Astrocyte of the cerebellum (primary cell): Measurements from ENCODE around the gene SPRY1.
A peak's percentile ranks its signal among the peaks of the same experiment; 100 is the strongest.

Source experiments
- DNase-seq: peaks from one replicate; pipeline ENCODE4 v3.0.0-alpha.2; 2011; ENCODE audit warnings: low read depth
- H3K4me3 ChIP-seq: 2 replicates; pipeline ENCODE4 v1.5.1; 2011; ENCODE audit warnings: mild to moderate bottlenecking, low read depth, low read length, moderate library complexity
- in situ Hi-C: cut with HindIII; loops from 2 replicates; pipeline ENCODE4 v1.10.0; 2017; ENCODE audit warnings: low sequenced_read_pairs
- TF ChIP-seq, protein P1 (sequence below): IDR thresholded peaks from 2 replicates; pipeline ENCODE4 v1.5.1; 2012; ENCODE audit warnings: low read length, low read depth, moderate library complexity, mild to moderate bottlenecking; ENCODE audit errors: missing control alignments

SPRY1 gene

DNA sequence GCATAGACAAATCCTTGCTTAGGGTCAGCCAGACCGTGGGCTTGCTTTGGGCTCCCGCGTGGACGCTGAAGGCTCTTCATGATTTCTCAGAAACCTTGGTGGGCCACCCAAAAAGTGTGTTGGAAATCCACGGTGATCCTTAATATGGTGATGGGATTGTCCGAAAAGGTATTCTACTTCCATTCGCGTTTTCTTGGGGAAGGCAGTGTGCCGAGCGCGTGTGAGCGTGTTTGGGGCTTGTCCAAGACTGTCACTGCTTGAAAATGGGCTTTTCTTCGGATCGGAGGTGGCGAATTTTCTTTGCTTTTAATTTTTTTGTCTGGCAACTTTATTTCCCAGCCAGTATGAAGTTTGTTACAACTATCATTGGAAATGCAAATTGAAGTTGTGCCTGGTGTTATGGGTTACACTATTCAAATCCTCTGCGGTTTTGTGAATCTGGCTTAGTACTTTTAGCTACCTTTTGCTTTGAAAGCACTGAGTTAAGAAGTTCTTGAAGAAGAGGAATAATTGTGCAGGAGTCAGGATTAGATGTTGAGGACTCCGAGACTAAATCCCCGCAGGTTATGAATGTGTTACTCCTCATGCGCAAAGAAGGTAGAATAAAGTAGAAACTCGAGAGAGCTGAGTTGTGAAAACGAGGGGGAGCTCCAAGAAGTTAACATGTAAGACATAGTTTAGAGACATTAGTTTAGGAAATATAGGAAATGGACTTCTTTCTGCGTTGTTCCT lies 3.2 kb downstream of the SPRY1 start:
- no peak for DNase-seq
- H3K4me3 ChIP-seq: peak overlapping the region; percentile 73
- in situ Hi-C loops: loop anchor here (25.0 kb wide), 1 partner anchor 263 kb away; no protein-coding TSS in a partner anchor

DNA sequence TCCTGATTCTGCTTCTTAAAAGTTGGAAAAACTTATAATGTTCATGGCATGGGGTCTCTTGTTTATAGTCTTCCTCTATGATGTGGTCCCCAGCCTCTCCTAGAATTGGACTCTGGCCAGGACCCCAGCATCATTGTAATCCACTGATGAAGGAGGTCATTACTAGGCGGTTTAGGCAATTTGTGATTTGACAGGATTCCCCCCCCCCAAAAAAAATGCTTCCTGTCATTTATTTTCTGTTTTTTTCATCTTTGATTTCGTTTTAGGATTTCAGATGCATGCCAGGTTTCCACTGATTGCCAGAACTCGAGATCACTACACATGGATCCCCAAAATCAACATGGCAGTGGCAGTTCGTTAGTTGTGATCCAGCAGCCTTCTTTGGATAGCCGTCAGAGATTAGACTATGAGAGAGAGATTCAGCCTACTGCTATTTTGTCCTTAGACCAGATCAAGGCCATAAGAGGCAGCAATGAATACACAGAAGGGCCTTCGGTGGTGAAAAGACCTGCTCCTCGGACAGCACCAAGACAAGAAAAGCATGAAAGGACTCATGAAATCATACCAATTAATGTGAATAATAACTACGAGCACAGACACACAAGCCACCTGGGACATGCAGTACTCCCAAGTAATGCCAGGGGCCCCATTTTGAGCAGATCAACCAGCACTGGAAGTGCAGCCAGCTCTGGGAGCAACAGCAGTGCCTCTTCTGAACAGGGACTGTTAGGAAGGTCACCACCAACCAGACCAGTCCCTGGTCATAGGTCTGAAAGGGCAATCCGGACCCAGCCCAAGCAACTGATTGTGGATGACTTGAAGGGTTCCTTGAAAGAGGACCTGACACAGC lies 4.9 kb downstream of the SPRY1 start:
- TF ChIP-seq, protein P1, sequence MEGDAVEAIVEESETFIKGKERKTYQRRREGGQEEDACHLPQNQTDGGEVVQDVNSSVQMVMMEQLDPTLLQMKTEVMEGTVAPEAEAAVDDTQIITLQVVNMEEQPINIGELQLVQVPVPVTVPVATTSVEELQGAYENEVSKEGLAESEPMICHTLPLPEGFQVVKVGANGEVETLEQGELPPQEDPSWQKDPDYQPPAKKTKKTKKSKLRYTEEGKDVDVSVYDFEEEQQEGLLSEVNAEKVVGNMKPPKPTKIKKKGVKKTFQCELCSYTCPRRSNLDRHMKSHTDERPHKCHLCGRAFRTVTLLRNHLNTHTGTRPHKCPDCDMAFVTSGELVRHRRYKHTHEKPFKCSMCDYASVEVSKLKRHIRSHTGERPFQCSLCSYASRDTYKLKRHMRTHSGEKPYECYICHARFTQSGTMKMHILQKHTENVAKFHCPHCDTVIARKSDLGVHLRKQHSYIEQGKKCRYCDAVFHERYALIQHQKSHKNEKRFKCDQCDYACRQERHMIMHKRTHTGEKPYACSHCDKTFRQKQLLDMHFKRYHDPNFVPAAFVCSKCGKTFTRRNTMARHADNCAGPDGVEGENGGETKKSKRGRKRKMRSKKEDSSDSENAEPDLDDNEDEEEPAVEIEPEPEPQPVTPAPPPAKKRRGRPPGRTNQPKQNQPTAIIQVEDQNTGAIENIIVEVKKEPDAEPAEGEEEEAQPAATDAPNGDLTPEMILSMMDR: no peak
- peak overlapping the region; percentile 73 for H3K4me3 ChIP-seq
- DNase-seq: no peak
- in situ Hi-C loops: no loop called here

More for the DNA sequence above, 3.2 kb downstream of the SPRY1 start:
- TF ChIP-seq, protein P1: no peak

- TF ChIP-seq, protein P1: no peak
- H3K4me3 ChIP-seq: no peak overlapping the region
- in situ Hi-C loops: no loop called here
- no peak for DNase-seq
Observed at GRCh38 chr4:123402121-123402465, 5.5 kb downstream of the SPRY1 start.

DNA sequence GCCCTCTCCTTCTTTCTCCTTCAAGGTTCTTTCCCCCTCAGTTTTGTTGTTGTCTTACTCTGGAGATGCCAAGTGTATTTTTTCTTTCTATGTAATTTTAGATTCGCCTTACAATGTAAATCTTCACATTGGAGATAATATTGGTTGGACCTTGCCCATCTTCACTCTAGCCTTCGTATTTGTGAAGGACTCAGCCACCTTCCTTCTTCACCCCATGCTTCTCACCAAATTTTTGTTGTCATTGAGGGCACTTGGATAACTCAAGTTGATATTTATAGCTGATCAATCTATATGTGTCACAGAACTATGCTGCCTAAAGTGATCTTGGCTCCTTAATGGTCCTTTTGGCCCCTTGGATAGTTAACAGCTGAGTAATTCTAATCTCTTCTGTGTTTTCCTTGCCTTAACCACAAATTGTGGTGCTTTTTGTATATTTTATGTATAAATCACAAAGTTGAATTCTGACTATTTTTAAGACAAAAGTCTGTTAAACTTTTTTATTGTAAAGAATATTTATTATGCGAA lies 6.5 kb downstream of the SPRY1 start:
- TF ChIP-seq, protein P1: no peak
- in situ Hi-C loops: no loop called here
- no peak for DNase-seq
- no peak overlapping the region for H3K4me3 ChIP-seq

- in situ Hi-C loops: no loop called here
- H3K4me3 ChIP-seq: no peak overlapping the region
- TF ChIP-seq, protein P1: no peak
- DNase-seq: no peak
Observed at GRCh38 chr4:123404533-123404932, 7.9 kb downstream of the SPRY1 start.

- no peak overlapping the region for H3K4me3 ChIP-seq
- no peak for DNase-seq
- TF ChIP-seq, protein P1: no peak
- in situ Hi-C loops: no loop called here
Observed at GRCh38 chr4:123405267-123405865, 8.8 kb downstream of the SPRY1 start.
